ENCODE results near the gene AFDN. TPM values are rescaled to one million over a fixed set of nuclear protein-coding genes. Genes with fewer than 3 reads are reported as not detected.

Gene AFDN
- total and polyA plus RNA-seq, 2 experiments from 2014 or later: 130 to 198 TPM

DNA sequence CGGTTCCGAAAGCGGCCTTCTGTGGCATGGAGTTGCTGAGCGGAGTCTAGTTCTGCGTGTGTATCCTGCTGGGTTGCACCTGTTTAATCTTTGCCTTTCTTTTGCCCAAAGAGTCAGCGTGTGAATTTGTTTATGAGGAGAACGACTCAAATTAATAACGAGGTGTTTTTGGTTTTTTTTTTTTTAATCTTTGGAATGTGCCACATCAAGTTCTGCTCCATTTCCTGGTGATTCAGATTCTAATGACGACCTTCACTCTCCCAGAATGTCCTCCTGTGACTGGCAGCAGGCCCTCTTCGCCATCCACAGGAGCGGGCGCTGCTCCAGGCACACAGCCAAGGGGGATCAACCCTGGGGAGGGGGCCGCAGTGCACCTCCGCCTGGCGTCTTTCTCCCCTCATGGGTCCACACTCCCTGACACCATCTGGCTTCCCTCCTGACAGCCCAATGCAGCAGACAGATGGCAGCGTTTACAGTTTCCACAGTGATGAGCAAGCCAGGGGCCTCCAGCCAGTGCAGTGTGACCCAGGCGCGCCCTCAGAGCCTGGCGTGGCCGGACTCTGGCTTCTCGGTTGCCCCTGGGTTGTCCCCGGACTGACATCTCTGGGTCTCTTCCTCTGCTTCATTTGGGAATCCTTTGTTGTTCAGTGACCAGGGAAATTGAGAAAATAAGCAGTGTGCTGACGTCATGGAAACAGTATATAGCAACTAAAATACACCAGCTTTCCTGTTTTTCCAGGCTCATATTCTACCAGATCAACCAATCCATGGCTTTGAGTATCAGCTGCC is 27.5 kb upstream of the AFDN start:
- Histone ChIP-seq H3K4me3 (no peak overlapping the region), H3K36me3 (replicated peaks; ENCODE audit: insufficient read depth, low read depth) (no peaks in the 10 kb centered on the region), H3K4me2 (no peak overlapping the region), H2AFZ (no peak overlapping the region), H3K4me1 (ENCODE audit: insufficient read depth) (no peaks in the 10 kb centered on the region), H3K9me3 (ENCODE audit: low read depth) (no peaks in the 10 kb centered on the region), H3K79me2 (no peaks in the 10 kb centered on the region), H4K20me1 (ENCODE audit: insufficient read depth, poor library complexity, severe bottlenecking) (no peaks in the 10 kb centered on the region), H3K27ac (no peak overlapping the region), H3K27me3 (no peaks in the 10 kb centered on the region), H3K9me2 (replicated peaks; ENCODE audit: insufficient read depth) (no peaks in the 10 kb centered on the region)
- WGBS (ENCODE audit: low lambda C conversion rate, missing lambda C conversion rate): 77% methylated on average over 23 of the region's 23 CpGs
- DNase-seq (ENCODE audit: low spot score): no peak
- TF ChIP-seq EZH2phosphoT487 (IDR thresholded peaks at IDR 0.05; ENCODE audit: low read depth, severe bottlenecking, unreplicated experiment): no peak
- TF ChIP-seq, protein P1, sequence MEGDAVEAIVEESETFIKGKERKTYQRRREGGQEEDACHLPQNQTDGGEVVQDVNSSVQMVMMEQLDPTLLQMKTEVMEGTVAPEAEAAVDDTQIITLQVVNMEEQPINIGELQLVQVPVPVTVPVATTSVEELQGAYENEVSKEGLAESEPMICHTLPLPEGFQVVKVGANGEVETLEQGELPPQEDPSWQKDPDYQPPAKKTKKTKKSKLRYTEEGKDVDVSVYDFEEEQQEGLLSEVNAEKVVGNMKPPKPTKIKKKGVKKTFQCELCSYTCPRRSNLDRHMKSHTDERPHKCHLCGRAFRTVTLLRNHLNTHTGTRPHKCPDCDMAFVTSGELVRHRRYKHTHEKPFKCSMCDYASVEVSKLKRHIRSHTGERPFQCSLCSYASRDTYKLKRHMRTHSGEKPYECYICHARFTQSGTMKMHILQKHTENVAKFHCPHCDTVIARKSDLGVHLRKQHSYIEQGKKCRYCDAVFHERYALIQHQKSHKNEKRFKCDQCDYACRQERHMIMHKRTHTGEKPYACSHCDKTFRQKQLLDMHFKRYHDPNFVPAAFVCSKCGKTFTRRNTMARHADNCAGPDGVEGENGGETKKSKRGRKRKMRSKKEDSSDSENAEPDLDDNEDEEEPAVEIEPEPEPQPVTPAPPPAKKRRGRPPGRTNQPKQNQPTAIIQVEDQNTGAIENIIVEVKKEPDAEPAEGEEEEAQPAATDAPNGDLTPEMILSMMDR (IDR thresholded peaks at IDR 0.05; ENCODE audit: poor library complexity): no peak
- no peak for TF ChIP-seq EZH2 (IDR thresholded peaks at IDR 0.05; ENCODE audit: borderline replicate concordance)

DNA sequence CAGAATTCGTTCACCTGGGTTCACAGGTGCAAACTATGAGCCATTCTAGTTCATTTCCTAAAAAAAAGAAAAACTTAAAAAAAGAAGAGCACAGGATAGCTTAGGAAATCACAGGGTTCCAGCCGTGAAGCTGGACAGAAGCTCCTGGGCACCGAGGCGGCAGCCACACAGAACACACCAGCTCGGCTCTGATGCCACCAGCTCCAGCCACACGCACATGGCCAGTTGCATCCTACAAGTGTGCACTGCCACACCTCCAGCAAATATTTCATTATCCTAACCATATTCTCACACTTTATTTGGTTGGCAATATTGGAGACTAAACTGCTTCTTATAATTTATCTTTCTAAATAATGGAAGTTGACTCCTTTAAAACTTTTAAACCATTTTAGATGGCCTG is 26.2 kb upstream of the AFDN start:
- no peaks in the 10 kb centered on the region for H3K36me3 ChIP-seq (replicated peaks; ENCODE audit: insufficient read depth, low read depth)
- no peak for DNase-seq (ENCODE audit: low spot score)
- H3K4me2 ChIP-seq: no peak overlapping the region
- H3K9me3 ChIP-seq (ENCODE audit: low read depth): no peaks in the 10 kb centered on the region
- H3K4me1 ChIP-seq (ENCODE audit: insufficient read depth): peaks cover 5% of the 10 kb centered on the region
- 79% methylated on average over 6 of the region's 6 CpGs for WGBS (ENCODE audit: low lambda C conversion rate, missing lambda C conversion rate)
- no peak overlapping the region for H2AFZ ChIP-seq
- no peaks in the 10 kb centered on the region for H3K9me2 ChIP-seq (replicated peaks; ENCODE audit: insufficient read depth)
- no peak overlapping the region for H3K27ac ChIP-seq
- no peak overlapping the region for H3K4me3 ChIP-seq
- H3K79me2 ChIP-seq: no peaks in the 10 kb centered on the region
- no peaks in the 10 kb centered on the region for H3K27me3 ChIP-seq
- TF ChIP-seq EZH2 (IDR thresholded peaks at IDR 0.05; ENCODE audit: borderline replicate concordance): no peak
- TF ChIP-seq EZH2phosphoT487 (IDR thresholded peaks at IDR 0.05; ENCODE audit: low read depth, severe bottlenecking, unreplicated experiment): no peak
- TF ChIP-seq, protein P1 (IDR thresholded peaks at IDR 0.05; ENCODE audit: poor library complexity): no peak
- no peaks in the 10 kb centered on the region for H4K20me1 ChIP-seq (ENCODE audit: insufficient read depth, poor library complexity, severe bottlenecking)

DNA sequence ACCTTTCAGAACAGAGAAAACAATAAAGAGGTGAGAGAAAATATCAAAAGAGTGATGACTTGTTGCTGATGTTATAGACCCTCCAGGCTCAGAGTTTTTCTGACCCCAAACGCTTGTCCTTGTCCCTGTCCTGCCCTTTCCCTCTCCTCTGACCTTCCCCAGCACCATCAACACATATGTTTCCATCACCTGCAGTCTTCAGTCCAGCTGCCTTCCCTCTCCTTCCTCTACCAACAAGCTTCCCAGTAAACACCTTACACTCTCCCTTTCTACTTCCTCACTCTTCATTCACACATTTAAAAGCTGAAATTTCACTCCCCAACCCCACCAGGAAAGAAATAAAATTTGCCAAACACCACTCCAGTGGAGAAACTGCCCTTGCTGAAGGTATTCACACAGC is 25.4 kb upstream of the AFDN start:
- Histone ChIP-seq H4K20me1 (ENCODE audit: insufficient read depth, poor library complexity, severe bottlenecking) (no peaks in the 10 kb centered on the region), H3K9me3 (ENCODE audit: low read depth) (no peaks in the 10 kb centered on the region), H3K79me2 (no peaks in the 10 kb centered on the region), H3K27me3 (no peaks in the 10 kb centered on the region), H3K4me2 (no peak overlapping the region), H3K4me3 (no peak overlapping the region), H3K27ac (no peak overlapping the region), H3K4me1 (ENCODE audit: insufficient read depth) (peaks cover 11% of the 10 kb centered on the region), H3K36me3 (replicated peaks; ENCODE audit: insufficient read depth, low read depth) (no peaks in the 10 kb centered on the region), H2AFZ (no peak overlapping the region), H3K9me2 (replicated peaks; ENCODE audit: insufficient read depth) (no peaks in the 10 kb centered on the region)
- TF ChIP-seq EZH2phosphoT487 (IDR thresholded peaks at IDR 0.05; ENCODE audit: low read depth, severe bottlenecking, unreplicated experiment) (no peak), EZH2 (IDR thresholded peaks at IDR 0.05; ENCODE audit: borderline replicate concordance) (no peak)
- DNase-seq (ENCODE audit: low spot score): no peak
- 68% methylated on average over 1 of the region's 1 CpG for WGBS (ENCODE audit: low lambda C conversion rate, missing lambda C conversion rate)

DNA sequence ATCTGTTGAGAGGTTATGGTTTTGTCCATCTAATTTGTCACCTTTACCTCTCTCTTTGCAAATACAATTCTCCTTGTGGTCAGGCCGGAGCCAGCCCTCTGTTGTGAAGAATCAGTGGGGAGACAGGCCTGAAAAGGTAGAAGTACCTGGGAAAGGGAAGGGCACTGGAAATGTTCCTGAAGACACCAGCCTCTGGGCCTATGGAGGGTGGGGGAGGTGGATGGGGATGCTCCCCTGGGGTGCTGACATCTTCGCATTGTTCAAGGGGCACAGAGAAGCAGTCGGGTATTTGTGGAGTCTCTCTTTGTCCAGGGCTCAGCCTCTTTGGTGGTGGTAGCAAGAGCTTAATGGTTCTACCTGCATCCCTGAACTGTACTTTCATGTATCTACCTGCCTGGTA is 24.4 kb upstream of the AFDN start:
- TF ChIP-seq EZH2phosphoT487 (IDR thresholded peaks at IDR 0.05; ENCODE audit: low read depth, severe bottlenecking, unreplicated experiment) (no peak), EZH2 (IDR thresholded peaks at IDR 0.05; ENCODE audit: borderline replicate concordance) (no peak)
- TF ChIP-seq, protein P1 (IDR thresholded peaks at IDR 0.05; ENCODE audit: poor library complexity): no peak
- H3K4me1 ChIP-seq (ENCODE audit: insufficient read depth): peaks cover 11% of the 10 kb centered on the region
- H3K79me2 ChIP-seq: no peaks in the 10 kb centered on the region
- no peak overlapping the region for H3K4me3 ChIP-seq
- no peak overlapping the region for H3K27ac ChIP-seq
- H3K36me3 ChIP-seq (replicated peaks; ENCODE audit: insufficient read depth, low read depth): no peaks in the 10 kb centered on the region
- H3K4me2 ChIP-seq: no peak overlapping the region
- H4K20me1 ChIP-seq (ENCODE audit: insufficient read depth, poor library complexity, severe bottlenecking): no peaks in the 10 kb centered on the region
- no peak overlapping the region for H2AFZ ChIP-seq
- WGBS (ENCODE audit: low lambda C conversion rate, missing lambda C conversion rate): 93% methylated on average over 3 of the region's 3 CpGs
- no peak for DNase-seq (ENCODE audit: low spot score)
- no peaks in the 10 kb centered on the region for H3K9me2 ChIP-seq (replicated peaks; ENCODE audit: insufficient read depth)
- no peaks in the 10 kb centered on the region for H3K9me3 ChIP-seq (ENCODE audit: low read depth)
- H3K27me3 ChIP-seq: no peaks in the 10 kb centered on the region
